H1 (cell line): ENCODE measurements around the gene CLNS1A. TPM values are rescaled to one million over a fixed set of nuclear protein-coding genes. Genes with fewer than 3 reads are reported as not detected.

Experiments used
- CTCF ChIP-seq, 3 experiments: IDR thresholded peaks; 1 replicate in 2 of 3; 2 replicates in 1 of 3; pipeline versions ENCODE4 v1.5.1 to v1.6.1; 2011; ENCODE audit warnings: low read length in 3 of 3, mild to moderate bottlenecking in 3 of 3, inconsistent platforms in 2 of 3, low read depth in 1 of 3, moderate library complexity in 1 of 3; ENCODE audit not compliant: insufficient read depth in 1 of 3; ENCODE audit errors: control extremely low read depth in 1 of 3
- HDAC6 ChIP-seq: IDR thresholded peaks from one replicate; pipeline ENCODE4 v1.7.1; 2012; ENCODE audit warnings: low read depth, mild to moderate bottlenecking, inconsistent platforms, low read length, moderate library complexity
- KDM1A ChIP-seq: fragments of 200-600, 300-600 bp; sonication (generic); IDR thresholded peaks from 2 replicates; pipeline ENCODE4 v1.7.1; 2016; ENCODE audit warnings: mild to moderate bottlenecking, low read length, borderline replicate concordance
- SIRT6 ChIP-seq: IDR thresholded peaks from one replicate; pipeline ENCODE4 v1.7.1; 2012; ENCODE audit warnings: low read length, inconsistent platforms
- SP4 ChIP-seq: IDR thresholded peaks from 2 replicates; pipeline ENCODE4 v1.6.1; 2012; ENCODE audit warnings: low read length, inconsistent platforms
- polyA plus RNA-seq, 7 experiments: library from polyadenylated mRNA; depleted of rRNA in 3 of 7; stranded (reverse) in 5 of 7; unstranded in 2 of 7; fragments of >200 nt in 5 of 7; fragments of 200-250 nt in 2 of 7; gene quantifications; 1 replicate in 5 of 7; 2 replicates in 1 of 7; 4 replicates in 1 of 7; pipeline versions ENCODE4 v1.2.1 to v1.2.3, GENCODE V29; 2011 to 2013; ENCODE audit warnings: missing spikeins in 2 of 7, mixed read lengths in 2 of 7
- small RNA-seq: library from polyadenylated mRNA; stranded (forward); fragments of <200 nt; extraction: miRNeasy Mini kit (QIAGEN cat#:217004); gene quantifications from one replicate; pipeline ENCODE3, GENCODE V24; 2013; ENCODE audit not compliant: insufficient read depth
- total RNA-seq: library from RNA; stranded (reverse); fragmentation: NEBNext Ultra II Directional; extraction: Animal tissue kit (Norgen Biotek cat#: 25700); gene quantifications from 2 replicates; pipeline ENCODE4 v1.2.1, GENCODE V29; 2021

Gene CLNS1A
- total and polyA plus RNA-seq, 2 of the 8 experiments (the other 6 are each of a cell fraction or from before 2014, with no cell fraction given): 136 to 177 TPM

- TF ChIP-seq HDAC6 (no peak), SP4 (no peak), KDM1A (no peak), CTCF (IDR thresholded peaks at IDR 0.05; ENCODE audit: control extremely low read depth in 1 of 3, insufficient read depth in 1 of 3, low read depth in 1 of 3, low read length in 3 of 3) (no peak), SIRT6 (no peak)
These were observed 69.3 kb downstream of the CLNS1A start (continued) for GRCh38 chr11:77568306-77568705.

Small RNA genes lying within 50 kb of the gene (small RNA-seq; reads per million reads assigned to genes)
- not detected for gene RNU7-59P

Other genes with a start within 250 kb of the CLNS1A start
- 142 and 151 TPM in 2 replicates for gene PAK1, start 163.7 kb downstream of the CLNS1A start, total RNA-seq
- gene PAK1, start 163.7 kb downstream of the CLNS1A start, polyA plus RNA-seq (2011; rRNA removed): 73.1 and 87.7 TPM in 2 replicates
- 1.1 and 1.2 TPM in 2 replicates for gene AQP11, start 47.8 kb downstream of the CLNS1A start, total RNA-seq
- gene AQP11, start 47.8 kb downstream of the CLNS1A start, polyA plus RNA-seq (2011; rRNA removed): 1.5 and 1.6 TPM in 2 replicates
- 79.3 and 87.9 TPM in 2 replicates for gene RSF1, start 182.9 kb upstream of the CLNS1A start, total RNA-seq
- 16.7 and 17.8 TPM in 2 replicates for gene RSF1, start 182.9 kb upstream of the CLNS1A start, polyA plus RNA-seq (2011; rRNA removed)
- 19.5 and 20.9 TPM in 2 replicates for gene AAMDC, start 183.3 kb upstream of the CLNS1A start, total RNA-seq
- 14.3 and 17.2 TPM in 2 replicates for gene AAMDC, start 183.3 kb upstream of the CLNS1A start, polyA plus RNA-seq (2011; rRNA removed)